ENCODE measurements around the gene GRIK3.

- TF ChIP-seq CTCF (IDR thresholded peaks at IDR 0.05; ENCODE audit: low read depth, low read length) (no peak), EZH2phosphoT487 (IDR thresholded peaks at IDR 0.05; ENCODE audit: low read depth) (no peak)
Observed at GRCh38 chr1:36913016-36913415, 121.3 kb downstream of the GRIK3 start.
